SU-DHL-6 (cell line): Measurements from ENCODE around the gene SHOX.

Source experiments
- H2AFZ ChIP-seq: fragments of 200-600 bp; sonication (generic); 2 replicates; pipeline ENCODE4 v1.6.1; 2014; ENCODE audit warnings: low read depth, mild to moderate bottlenecking, moderate library complexity, mixed read lengths, antibody characterized with exemption, low read length; ENCODE audit not compliant: severe bottlenecking
- H3F3A ChIP-seq: fragments of 200-600 bp; shearing (Covaris generic); 2 replicates; pipeline ENCODE4 v1.6.0; 2016; ENCODE audit warnings: antibody characterized with exemption, mild to moderate bottlenecking; ENCODE audit not compliant: insufficient read depth
- H3K27ac ChIP-seq: fragments of 200-600 bp; sonication (generic); 2 replicates; pipeline ENCODE4 v1.5.1; 2016; ENCODE audit warnings: low read depth, mild to moderate bottlenecking, low read length, moderate library complexity, mixed read lengths
- H3K27me3 ChIP-seq: fragments of 200-600 bp; sonication (generic), shearing (Covaris generic); 2 replicates; pipeline ENCODE4 v1.6.0; 2014; ENCODE audit warnings: mild to moderate bottlenecking, low read length
- H3K36me3 ChIP-seq: fragments of 200-600 bp; sonication (generic); 2 replicates; pipeline ENCODE4 v1.6.1; 2014; ENCODE audit warnings: mild to moderate bottlenecking, low read length, mixed read lengths
- H3K4me2 ChIP-seq: fragments of 300-600, 200-600 bp; shearing (Covaris generic), sonication (generic); 2 replicates; pipeline ENCODE4 v1.6.0; 2014; ENCODE audit warnings: low read length, low read depth, mild to moderate bottlenecking; ENCODE audit not compliant: poor library complexity, severe bottlenecking
- H3K4me3 ChIP-seq: fragments of 200-600 bp; sonication (generic); 2 replicates; pipeline ENCODE4 v1.5.1; 2014; ENCODE audit warnings: antibody characterized with exemption, low read length, mild to moderate bottlenecking, mixed read lengths; ENCODE audit not compliant: insufficient read depth, poor library complexity, severe bottlenecking
- H3K79me2 ChIP-seq: fragments of 200-600 bp; sonication (generic); 2 replicates; pipeline ENCODE4 v1.6.1; 2014; ENCODE audit warnings: mild to moderate bottlenecking, low read length, moderate library complexity; ENCODE audit not compliant: insufficient read depth
- H3K9ac ChIP-seq: fragments of 200-600 bp; sonication (generic); 2 replicates; pipeline ENCODE4 v1.7.0; 2014; ENCODE audit warnings: mild to moderate bottlenecking, low read length
- H3K9me2 ChIP-seq: fragments of 200-600 bp; sonication (generic); replicated peaks from 2 replicates; pipeline ENCODE4 v1.6.1; 2014; ENCODE audit warnings: low read length; ENCODE audit not compliant: insufficient read depth
- H3K9me3 ChIP-seq: fragments of 200-600 bp; sonication (generic); 2 replicates; pipeline ENCODE4 v1.6.1; 2014; ENCODE audit warnings: low read length, mixed read lengths; ENCODE audit not compliant: insufficient read depth
- H4K20me1 ChIP-seq: fragments of 200-600 bp; sonication (generic); 2 replicates; pipeline ENCODE4 v1.6.1; 2014; ENCODE audit warnings: low read depth, mild to moderate bottlenecking, antibody characterized with exemption, low read length, moderate library complexity, mixed read lengths
- CTCF ChIP-seq: fragments of 200-600 bp; sonication (generic); IDR thresholded peaks from one replicate; pipeline ENCODE4 v1.5.1; 2017; ENCODE audit warnings: antibody characterized with exemption, mild to moderate bottlenecking, low read length, moderate library complexity; ENCODE audit not compliant: insufficient read depth, poor library complexity, severe bottlenecking
- EZH2phosphoT487 ChIP-seq: fragments of 200-600 bp; sonication (generic), shearing (Covaris generic); conservative IDR thresholded peaks from 2 replicates; pipeline ENCODE4 v1.6.1; 2018; ENCODE audit warnings: mild to moderate bottlenecking, antibody characterized with exemption, low read length, moderate library complexity, mixed read lengths

Gene SHOX

GRCh38 chrX:666762-667720, 36.5 kb downstream of the SHOX start:
- no peak overlapping the region for H3K9ac ChIP-seq
- no peak overlapping the region for H3K27ac ChIP-seq
- H3K36me3 ChIP-seq = no peaks in the 10 kb centered on the region
- H4K20me1 ChIP-seq = no peaks in the 10 kb centered on the region
- no peaks in the 10 kb centered on the region for H3F3A ChIP-seq
- TF ChIP-seq CTCF (no peak), EZH2phosphoT487 (no peak)
- no peak overlapping the region for H3K4me3 ChIP-seq
- H3K9me2 ChIP-seq = no peaks in the 10 kb centered on the region
- no peaks in the 10 kb centered on the region for H3K27me3 ChIP-seq
- no peak overlapping the region for H3K4me2 ChIP-seq
- no peak overlapping the region for H2AFZ ChIP-seq
- H3K9me3 ChIP-seq = no peaks in the 10 kb centered on the region
- no peaks in the 10 kb centered on the region for H3K79me2 ChIP-seq

GRCh38 chrX:670645-671044, 40.1 kb downstream of the SHOX start:
- no peak overlapping the region for H2AFZ ChIP-seq
- no peak overlapping the region for H3K9ac ChIP-seq
- TF ChIP-seq CTCF (no peak), EZH2phosphoT487 (no peak)
- H3K27ac ChIP-seq = no peak overlapping the region
- no peaks in the 10 kb centered on the region for H4K20me1 ChIP-seq
- H3F3A ChIP-seq = no peaks in the 10 kb centered on the region
- H3K27me3 ChIP-seq = no peaks in the 10 kb centered on the region
- H3K9me3 ChIP-seq = no peaks in the 10 kb centered on the region
- H3K9me2 ChIP-seq = no peaks in the 10 kb centered on the region
- no peaks in the 10 kb centered on the region for H3K79me2 ChIP-seq
- H3K4me2 ChIP-seq = no peak overlapping the region
- H3K36me3 ChIP-seq = no peaks in the 10 kb centered on the region
- H3K4me3 ChIP-seq = no peak overlapping the region

GRCh38 chrX:672931-673330, 42.3 kb downstream of the SHOX start:
- no peaks in the 10 kb centered on the region for H3K9me2 ChIP-seq
- TF ChIP-seq EZH2phosphoT487 = no peak
- no peak for TF ChIP-seq CTCF
- no peaks in the 10 kb centered on the region for H3F3A ChIP-seq
- no peaks in the 10 kb centered on the region for H3K9me3 ChIP-seq
- H3K27ac ChIP-seq = no peak overlapping the region
- no peaks in the 10 kb centered on the region for H4K20me1 ChIP-seq
- H3K27me3 ChIP-seq = no peaks in the 10 kb centered on the region
- H3K4me2 ChIP-seq = no peak overlapping the region
- no peaks in the 10 kb centered on the region for H3K36me3 ChIP-seq
- H3K9ac ChIP-seq = no peak overlapping the region
- H3K4me3 ChIP-seq = no peak overlapping the region
- no peak overlapping the region for H2AFZ ChIP-seq
- no peaks in the 10 kb centered on the region for H3K79me2 ChIP-seq
